Endothelial cell of umbilical vein (primary cell): Measurements from ENCODE around the gene CAP2. TPM values are rescaled to one million over a fixed set of nuclear protein-coding genes. Genes with fewer than 3 reads are reported as not detected.

Experiments used
- BruUV-seq: library from RNA; stranded (reverse); fragments of 400-500 nt; replicated peaks from 2 replicates; lab custom pipeline; 2021; lab: Mats Ljungman, UMichigan
- CTCF ChIA-PET: fragments of 300-600, 350-600 bp; sonication (Branson Sonifier 250); formaldehyde crosslinking; loops from one replicate; lab custom pipeline; 2021; ENCODE audit warnings: antibody characterized with exemption, inconsistent platforms; lab: Charles Lee
- POLR2A ChIA-PET: fragments of 300-600, 350-600 bp; sonication (Branson Sonifier 250); formaldehyde crosslinking; loops from one replicate; lab custom pipeline; 2021; ENCODE audit warnings: antibody characterized with exemption, inconsistent platforms; lab: Charles Lee
- DNase-seq: peaks from one replicate; pipeline ENCODE4 v3.0.0-alpha.2; 2011; ENCODE audit warnings: low read depth, low spot score
- FAIRE-seq: peaks from 2 replicates; lab custom pipeline; 2011; peaks lifted over from hg19 to GRCh38; lab: Jason Lieb, UNC
- H2AFZ ChIP-seq: 2 replicates; pipeline ENCODE4 v1.6.0; 2012; ENCODE audit warnings: low read depth, low read length, control low read depth, inconsistent platforms
- H3K27ac ChIP-seq: 2 replicates; pipeline ENCODE4 v1.5.1; 2011; ENCODE audit warnings: low read depth, mild to moderate bottlenecking, control low read depth, low read length, moderate library complexity; ENCODE audit not compliant: insufficient read depth
- H3K27me3 ChIP-seq, 2 experiments: 2 replicates each; pipeline versions ENCODE4 v1.6.0 to v1.6.1; 2011; ENCODE audit warnings: low read length in 2 of 2, mixed read lengths in 1 of 2; ENCODE audit not compliant: control insufficient read depth in 2 of 2, insufficient read depth in 2 of 2
- H3K36me3 ChIP-seq, 2 experiments: 2 replicates in 1 of 2; 3 replicates in 1 of 2; pipeline ENCODE4 v1.5.1; 2011; ENCODE audit warnings: low read length in 2 of 2, mild to moderate bottlenecking in 1 of 2, moderate library complexity in 1 of 2; ENCODE audit not compliant: control insufficient read depth in 2 of 2, insufficient read depth in 2 of 2; ENCODE audit errors: extremely low read depth in 1 of 2
- H3K4me1 ChIP-seq: 3 replicates; pipeline ENCODE4 v1.5.1; 2011; ENCODE audit warnings: mild to moderate bottlenecking, low read length; ENCODE audit not compliant: control insufficient read depth, insufficient read depth; ENCODE audit errors: extremely low read depth
- H3K4me2 ChIP-seq: 2 replicates; pipeline ENCODE4 v1.6.1; 2011; ENCODE audit warnings: low read length, control low read depth, mixed read lengths; ENCODE audit not compliant: insufficient read depth
- H3K4me3 ChIP-seq, 3 experiments: fragments of 200-600 bp in 1 of 3; sonication (generic), shearing (Covaris generic) in 1 of 3; replicated peaks in 1 of 3; 2 replicates each; pipeline ENCODE4 v1.5.1; 2011 to 2016; ENCODE audit warnings: control low read depth in 3 of 3, low read length in 3 of 3, mild to moderate bottlenecking in 2 of 3, inconsistent platforms in 1 of 3, low read depth in 1 of 3, moderate library complexity in 1 of 3; ENCODE audit not compliant: insufficient read depth in 1 of 3
- H3K79me2 ChIP-seq: 2 replicates; pipeline ENCODE4 v1.6.0; 2012; ENCODE audit warnings: low read length, inconsistent platforms; ENCODE audit not compliant: control insufficient read depth, insufficient read depth
- H3K9ac ChIP-seq: replicated peaks from 2 replicates; pipeline ENCODE3; 2011; ENCODE audit warnings: low read length, control low read depth; ENCODE audit not compliant: insufficient read depth; ENCODE audit errors: extremely low read depth
- H3K9me1 ChIP-seq: replicated peaks from 3 replicates; pipeline ENCODE4 v1.6.0; 2011; ENCODE audit warnings: mild to moderate bottlenecking, low read length; ENCODE audit not compliant: control insufficient read depth, insufficient read depth; ENCODE audit errors: extremely low read depth
- H3K9me3 ChIP-seq: replicated peaks from 2 replicates; pipeline ENCODE4 v1.5.1; 2012; ENCODE audit warnings: low read length, inconsistent platforms; ENCODE audit not compliant: control insufficient read depth, insufficient read depth
- H4K20me1 ChIP-seq: replicated peaks from 2 replicates; pipeline ENCODE3; 2011; ENCODE audit warnings: mild to moderate bottlenecking, low read length; ENCODE audit not compliant: control insufficient read depth, insufficient read depth; ENCODE audit errors: extremely low read depth
- CTCF ChIP-seq, 2 donors: IDR thresholded peaks; 1 replicate in 1 of 2; 2 replicates in 1 of 2; pipeline ENCODE4 v1.5.1; 2011; ENCODE audit warnings: low read length in 2 of 2, mild to moderate bottlenecking in 2 of 2, moderate library complexity in 2 of 2, control low read depth in 1 of 2, inconsistent platforms in 1 of 2, low read depth in 1 of 2; ENCODE audit not compliant: insufficient read depth in 1 of 2; ENCODE audit errors: extremely low read depth in 1 of 2
- EZH2 ChIP-seq: IDR thresholded peaks from 2 replicates; pipeline ENCODE4 v1.6.1; 2012; ENCODE audit warnings: borderline replicate concordance, low read depth, mild to moderate bottlenecking, moderate library complexity, low read length, inconsistent platforms; ENCODE audit not compliant: severe bottlenecking
- FOS ChIP-seq: IDR thresholded peaks from 2 replicates; pipeline ENCODE4 v1.6.1; 2011; ENCODE audit warnings: mild to moderate bottlenecking, low read length, moderate library complexity, borderline replicate concordance; ENCODE audit not compliant: insufficient read depth
- GATA2 ChIP-seq: IDR thresholded peaks from 2 replicates; pipeline ENCODE4 v1.7.0; 2011; ENCODE audit warnings: low read depth, mild to moderate bottlenecking, moderate library complexity, mixed read lengths, low read length; ENCODE audit not compliant: insufficient read length, insufficient read depth
- MYC ChIP-seq: IDR thresholded peaks from one replicate; pipeline ENCODE4 v1.6.1; 2011; ENCODE audit warnings: mild to moderate bottlenecking, low read depth, low read length
- POLR2A ChIP-seq: IDR thresholded peaks from 2 replicates; pipeline ENCODE4 v1.6.1; 2012; ENCODE audit warnings: low read depth, mild to moderate bottlenecking, control low read depth, low read length
- POLR2AphosphoS5 ChIP-seq: IDR thresholded peaks from 2 replicates; pipeline ENCODE4 v1.6.1; 2012; ENCODE audit warnings: low read depth, mild to moderate bottlenecking, control low read depth, low read length, moderate library complexity; ENCODE audit not compliant: insufficient read depth
- dilution Hi-C: fragments of 300-500 bp; cut with MboI; formaldehyde crosslinking; loops from one replicate; pipeline ENCODE4 v1.15.0; 2019; ENCODE audit warnings: low sequenced_read_pairs; ENCODE audit not compliant: extremely low pct_ligation_motif_present
- intact Hi-C: fragments of 100-400 bp; cut with micrococcal nuclease; formaldehyde crosslinking; loops from one replicate; pipeline ENCODE4 v1.10.0; 2022
- polyA plus RNA-seq, 4 experiments: library from polyadenylated mRNA; depleted of rRNA in 3 of 4; stranded (reverse) in 3 of 4; unstranded in 1 of 4; fragments of >200 nt; gene quantifications; 2 replicates each; pipeline versions ENCODE4 v1.2.1 to v1.2.3, GENCODE V29; 2011 to 2012; ENCODE audit warnings: missing spikeins in 1 of 4
- total RNA-seq: library from RNA; stranded (reverse); gene quantifications from 2 replicates; pipeline ENCODE4 v1.2.3, GENCODE V29; 2021

The CAP2 gene
- total and polyA plus RNA-seq, 2 donors (not counting 3 experiments of a cell fraction or from before 2014, with no cell fraction given), result 12.2 to 21.3 TPM

GRCh38 chr6:17491416-17492142, 98.2 kb downstream of the CAP2 start:
- H3K27ac ChIP-seq, result peak overlapping the region; percentile 94
- TSS peak; percentile 9 for BruUV-seq

GRCh38 chr6:17492350-17492749, 99.0 kb downstream of the CAP2 start:
- Histone ChIP-seq H3K9me1 (no peaks in the 10 kb centered on the region), H3K79me2 (no peaks in the 10 kb centered on the region), H3K4me2 (peak overlapping the region; percentile 78), H2AFZ (peak overlapping the region; percentile 67), H3K4me3 (peak overlapping the region in 1 of 3 experiments; percentile 2), H3K36me3 (no peaks in the 10 kb centered on the region), H4K20me1 (no peaks in the 10 kb centered on the region), H3K9me3 (no peaks in the 10 kb centered on the region), H3K27me3 (no peaks in the 10 kb centered on the region), H3K27ac (peak overlapping the region; percentile 94), H3K9ac (peak overlapping the region; percentile 83), H3K4me1 (peaks cover 66% of the 10 kb centered on the region)
- BruUV-seq, result TSS peak; percentile 32
- dilution Hi-C loops (no loop called here), intact Hi-C loops (loop anchor here (1.0 to 10.0 kb wide), 4 partner anchors 98 to 1278 kb away; partner anchors contain the start of gene RBM24)
- no peak for TF ChIP-seq GATA2
- no peak for TF ChIP-seq FOS
- TF ChIP-seq POLR2A, result no peak
- TF ChIP-seq CTCF (IDR thresholded peaks at IDR 0.05; ENCODE audit: extremely low read depth in 1 of 2, insufficient read depth in 1 of 2, low read depth in 1 of 2, low read length in 2 of 2), result no peak
- TF ChIP-seq EZH2, result no peak
- no peak for TF ChIP-seq MYC
- DNase-seq (peak; percentile 69), FAIRE-seq (peak; percentile 50)
- ChIA-PET CTCF (interaction anchor here (2.0 to 4.7 kb wide), 2 partner anchors 13 to 92 kb away, joined by 8 to 27 read pairs; no protein-coding TSS in a partner anchor), POLR2A (no interaction called here)

More at GRCh38 chr6:17491416-17492142, 98.2 kb downstream of the CAP2 start:
- no peaks in the 10 kb centered on the region for H4K20me1 ChIP-seq
- H3K27me3 ChIP-seq, result no peaks in the 10 kb centered on the region
- peaks cover 60% of the 10 kb centered on the region for H3K4me1 ChIP-seq
- FAIRE-seq (peak; percentile 87), DNase-seq (peak; percentile 93)
- dilution Hi-C loops, result no loop called here
- intact Hi-C loops, result loop anchor here (1.0 to 10.0 kb wide), 6 partner anchors 22 to 1277 kb away; partner anchors contain the start of gene RBM24
- H3K79me2 ChIP-seq, result no peaks in the 10 kb centered on the region
- H3K9me3 ChIP-seq, result no peaks in the 10 kb centered on the region
- CTCF ChIA-PET, result interaction anchor here (0.5 to 2.1 kb wide), 6 partner anchors 10 to 313 kb away, joined by 3 to 8 read pairs (median 4); no protein-coding TSS in a partner anchor
- POLR2A ChIA-PET, result interaction anchor here (1.1 to 1.3 kb wide), 2 partner anchors 14 to 89 kb away, joined by 3 to 4 read pairs; no protein-coding TSS in a partner anchor
- peak overlapping the region; percentile 83 for H3K9ac ChIP-seq
- H3K9me1 ChIP-seq, result no peaks in the 10 kb centered on the region
- peak overlapping the region in 1 of 3 experiments; percentile 25 for H3K4me3 ChIP-seq
- peak overlapping the region; percentile 78 for H3K4me2 ChIP-seq
- H3K36me3 ChIP-seq, result no peaks in the 10 kb centered on the region
- H2AFZ ChIP-seq, result no peak overlapping the region
- TF ChIP-seq EZH2 (no peak), GATA2 (peak; percentile 59), FOS (peak; percentile 3), POLR2AphosphoS5 (peak; percentile 22)
